Transverse colon (tissue), 4 donors: ENCODE results near the gene MSI2.

Experiments used
- CTCF ChIP-seq, 5 experiments: fragments of 200-600 bp in 3 of 5; fragments of 450-650 bp in 2 of 5; sonication (generic) in 3 of 5; IDR thresholded peaks; 1 replicate in 2 of 5; 2 replicates in 3 of 5; pipeline ENCODE4 v1.5.1; 2016 to 2017; ENCODE audit warnings: antibody characterized with exemption in 5 of 5, inconsistent platforms in 3 of 5, mild to moderate bottlenecking in 2 of 5, moderate library complexity in 1 of 5
- POLR2A ChIP-seq: fragments of 450-650 bp; IDR thresholded peaks from one replicate; pipeline ENCODE4 v1.6.1; 2016; ENCODE audit warnings: antibody characterized with exemption, mild to moderate bottlenecking, moderate library complexity
- POLR2AphosphoS5 ChIP-seq, 3 donors: sonication (generic); formaldehyde crosslinking; IDR thresholded peaks; one replicate each; pipeline ENCODE4 v1.6.1; 2016; ENCODE audit warnings: antibody characterized with exemption in 3 of 3

GRCh38 chr17:57501016-57501415 lies 244.7 kb downstream of the MSI2 start:
- TF ChIP-seq POLR2A (no peak), CTCF (IDR thresholded peaks at IDR 0.05) (no peak), POLR2AphosphoS5 (IDR thresholded peaks at IDR 0.05) (no peak)
